ENCODE results near the gene OR51B5.
"Not testable (repeated sequence)": the region's sequence is repeated elsewhere in the genome, so short reads cannot be mapped to it uniquely, and the experiment has no call there.

Gene OR51B5

DNA sequence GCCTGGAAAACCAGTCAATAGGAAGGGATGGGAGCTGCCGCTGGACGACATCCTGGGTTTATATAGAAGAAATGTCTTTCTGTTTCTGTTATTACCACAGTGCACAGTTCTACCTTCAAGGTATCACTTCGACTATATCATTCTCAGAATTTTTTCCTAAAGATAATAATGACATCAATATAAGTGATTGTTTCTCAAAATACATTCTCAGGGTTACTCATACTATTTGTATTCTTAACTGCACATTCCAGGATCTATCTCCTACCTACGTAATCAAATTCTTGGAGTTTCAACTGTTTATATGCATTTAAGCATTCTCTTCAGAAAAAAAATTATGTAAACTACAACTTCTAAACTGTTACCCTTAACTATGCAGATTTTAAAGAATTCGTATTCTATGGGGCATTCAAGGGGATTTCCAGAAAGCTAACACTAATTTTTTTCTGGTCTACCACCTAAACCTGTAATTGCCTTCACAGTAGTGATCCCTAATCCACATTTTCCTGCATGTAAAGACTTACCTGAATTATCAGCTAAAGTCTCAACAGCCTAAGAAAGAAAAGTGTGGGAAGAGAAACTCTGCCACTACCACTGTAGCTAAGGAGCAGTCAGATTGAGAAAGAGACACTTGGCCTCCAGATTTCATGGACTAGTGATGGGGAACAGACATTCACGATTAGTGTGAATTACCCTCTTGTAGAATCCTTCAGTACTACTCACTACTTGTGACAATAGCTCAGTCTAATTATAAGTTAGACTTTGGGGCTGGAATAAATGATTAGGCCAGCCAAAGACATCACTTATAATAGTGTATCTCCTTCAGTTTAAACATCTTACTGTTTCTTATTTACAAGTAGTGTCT lies at the start of gene OR51B5:
Gene OR51B5 (minus strand): TSS at position 51 of the 862 bp plus-strand sequence. CDS start 0 bp downstream, at position 51.
- no peak for DNase-seq

DNA sequence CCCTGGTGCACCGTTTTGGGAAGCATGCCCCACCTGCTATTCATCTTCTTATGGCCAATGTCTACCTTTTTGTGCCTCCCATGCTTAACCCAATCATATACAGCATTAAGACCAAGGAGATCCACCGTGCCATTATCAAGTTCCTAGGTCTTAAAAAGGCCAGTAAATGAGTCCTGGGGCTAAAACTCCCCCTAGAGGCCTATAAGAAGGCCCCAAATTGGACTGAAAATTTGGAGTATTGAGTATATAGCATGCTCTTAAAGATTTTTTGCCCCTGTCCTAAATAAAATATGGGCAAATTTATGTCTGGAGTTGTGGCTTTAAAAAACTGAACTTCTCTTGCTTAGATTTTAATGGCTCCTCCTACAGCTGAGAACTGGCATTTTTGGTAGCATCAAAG lies 46.9 kb upstream of the OR51B5 start:
- DNase-seq: no peak

GRCh38 chr11:5384335-5384734 lies 41.0 kb upstream of the OR51B5 start:
- no peak for DNase-seq

DNA sequence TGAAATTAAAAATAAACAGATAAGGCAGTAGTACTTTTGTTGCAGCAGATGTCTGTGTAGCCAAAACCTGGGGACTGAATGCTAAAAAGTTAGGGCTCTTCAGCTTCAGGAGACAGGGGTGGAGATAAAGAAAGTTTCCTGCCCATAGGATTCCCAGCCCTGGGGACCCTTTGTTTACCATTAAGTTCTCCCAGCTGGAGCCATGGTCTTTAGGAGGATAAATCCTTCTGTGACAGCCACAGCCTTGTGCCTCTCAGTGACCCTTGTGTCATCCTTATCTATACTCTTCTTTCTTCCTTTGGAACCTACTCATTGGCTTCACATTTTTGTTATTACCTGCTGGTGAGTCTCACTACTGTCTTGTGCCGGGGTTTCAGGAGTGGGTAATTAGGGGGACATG lies 40.3 kb upstream of the OR51B5 start, which contains the start of gene OR51M1:
Gene OR51M1 (plus strand): TSS at position 237 of the 400 bp plus-strand sequence. CDS start 5,587 bp downstream, outside the sequence.
- no peak for DNase-seq

- DNase-seq: no peak
These were observed 37.5 kb upstream of the OR51B5 start for GRCh38 chr11:5380740-5381342.

GRCh38 chr11:5369789-5370188 lies 26.5 kb upstream of the OR51B5 start:
- DNase-seq: no peak

GRCh38 chr11:5368502-5369043 lies 25.2 kb upstream of the OR51B5 start:
- DNase-seq: no peak

DNA sequence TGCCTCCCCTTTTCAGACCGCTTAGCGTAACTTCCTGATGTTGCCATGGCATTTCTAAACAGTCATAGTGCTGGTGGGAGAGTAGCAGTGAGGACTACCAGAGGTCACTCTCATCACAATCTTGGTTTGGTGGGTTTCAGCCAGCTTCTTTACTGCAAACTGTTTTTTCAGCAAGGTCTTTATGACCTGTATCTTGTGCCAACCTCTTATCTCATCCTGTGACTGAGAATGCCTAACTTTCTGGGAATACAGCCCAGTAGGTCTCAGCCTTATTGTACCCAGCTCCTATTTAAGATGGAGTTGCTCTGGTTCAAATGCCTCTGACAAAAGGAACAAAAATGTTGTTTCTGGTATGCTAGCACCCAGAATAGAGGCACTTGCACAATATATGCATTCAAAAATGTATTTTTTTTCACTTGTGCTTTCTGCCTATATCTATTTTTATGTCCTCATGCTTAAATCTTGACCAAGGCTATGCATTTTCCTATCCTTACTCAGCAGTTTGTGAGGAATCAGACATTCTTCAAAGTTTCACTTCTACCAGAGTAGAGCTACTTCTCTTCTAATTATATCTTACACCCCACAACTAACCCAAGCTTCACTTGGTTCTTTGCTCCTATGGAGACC lies 24.2 kb upstream of the OR51B5 start:
- no peak for DNase-seq

- DNase-seq: no peak
These were observed 23.5 kb upstream of the OR51B5 start for GRCh38 chr11:5366856-5367255.

- DNase-seq: not testable (repeated sequence)
These were observed 23.0 kb upstream of the OR51B5 start for GRCh38 chr11:5366365-5366764.

DNA sequence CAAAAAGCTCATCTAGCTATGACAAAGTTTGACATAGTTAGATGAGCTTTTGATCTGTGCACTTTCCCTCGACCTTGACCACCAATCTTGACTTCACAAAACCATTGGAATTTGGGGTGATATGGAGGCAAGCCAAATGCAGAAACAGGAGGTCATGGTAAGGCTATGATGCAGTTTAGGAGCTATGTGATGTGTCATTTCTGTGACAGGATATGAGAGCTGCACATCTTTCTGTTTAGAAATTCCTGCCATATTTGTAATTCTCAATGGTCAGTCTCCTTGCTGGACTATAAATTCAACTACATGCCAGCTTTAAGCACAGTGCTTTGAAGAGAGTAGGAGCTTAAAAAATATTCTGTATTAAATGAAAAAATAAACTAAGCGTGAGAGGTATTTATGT lies 20.9 kb upstream of the OR51B5 start:
- no peak for DNase-seq

- no peak for DNase-seq
These were observed 20.4 kb upstream of the OR51B5 start for GRCh38 chr11:5363679-5364078.

DNA sequence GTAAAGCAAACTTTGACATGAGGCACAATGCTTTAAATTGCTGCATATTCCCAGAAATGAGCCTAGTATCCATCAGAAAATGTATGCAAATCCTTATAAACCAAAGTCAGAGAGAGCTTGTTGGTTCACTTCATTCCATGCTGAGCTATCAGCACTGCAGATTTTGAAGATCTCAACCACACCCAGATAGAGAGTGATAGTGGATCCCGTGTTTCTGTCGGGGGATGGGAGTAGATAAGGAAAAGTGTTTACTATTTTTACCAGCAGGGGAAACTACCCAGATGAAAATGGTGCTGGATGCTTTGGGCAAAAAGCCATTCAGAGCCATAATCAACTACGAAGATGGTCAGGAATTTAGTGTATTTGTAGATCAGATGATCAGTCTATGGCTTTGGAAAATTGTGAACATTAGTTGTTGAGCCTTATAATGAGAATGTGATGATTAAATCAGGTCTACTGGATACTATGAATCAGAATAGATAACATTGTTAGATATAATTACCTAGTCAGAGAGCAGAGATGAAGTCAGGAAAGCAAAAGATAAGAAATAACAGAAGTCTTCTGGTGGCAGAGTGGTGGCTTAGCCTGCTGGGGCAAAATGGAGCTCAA lies 18.8 kb upstream of the OR51B5 start:
- DNase-seq: no peak

- DNase-seq: not testable (repeated sequence)
These were observed 12.7 kb upstream of the OR51B5 start for GRCh38 chr11:5356031-5356430.

DNA sequence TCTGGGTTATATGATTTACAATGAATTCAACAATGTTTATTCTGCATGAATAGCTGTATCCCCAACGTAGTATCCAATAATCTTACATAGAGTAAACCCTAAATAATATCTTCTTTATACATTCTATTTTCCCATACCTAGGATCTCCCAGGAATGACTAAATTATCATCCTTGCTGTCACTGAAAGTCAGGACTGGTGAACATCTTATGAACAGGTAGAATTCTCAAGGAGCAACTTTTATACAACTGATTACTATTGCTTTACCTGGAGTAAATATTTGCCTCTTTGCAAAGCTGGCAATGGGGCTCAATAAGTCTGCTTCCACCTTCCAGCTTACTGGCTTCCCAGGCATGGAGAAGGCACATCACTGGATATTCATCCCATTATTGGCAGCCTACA lies 7.9 kb upstream of the OR51B5 start, which contains the start of gene OR51B6:
Gene OR51B6 (plus strand): TSS at position 301 of the 400 bp plus-strand sequence. CDS start 0 bp downstream, at position 301.
- no peak for DNase-seq

- DNase-seq: no peak
These were observed 6.2 kb upstream of the OR51B5 start for GRCh38 chr11:5349550-5349949.

GRCh38 chr11:5348551-5349194 lies 5.3 kb upstream of the OR51B5 start:
- no peak for DNase-seq

- no peak for DNase-seq
These were observed 2.5 kb upstream of the OR51B5 start for GRCh38 chr11:5345831-5346230.

- DNase-seq: no peak
These were observed 3.5 kb downstream of the OR51B5 start for GRCh38 chr11:5339771-5340322.

GRCh38 chr11:5337253-5337652 lies 6.1 kb downstream of the OR51B5 start:
- not testable (repeated sequence) for DNase-seq

GRCh38 chr11:5336331-5336730 lies 7.0 kb downstream of the OR51B5 start:
- DNase-seq: no peak

- no peak for DNase-seq
These were observed 8.2 kb downstream of the OR51B5 start for GRCh38 chr11:5335170-5335569.

All from activated effector memory CD4-positive, alpha-beta T cell treated with Interleukin-2 at 50 U/mL for 16 hours (primary cell).